Posterior cingulate gyrus (tissue), 11 donors: ENCODE measurements around the gene PURB.
"Not testable (repeated sequence)": the region's sequence is repeated elsewhere in the genome, so short reads cannot be mapped to it uniquely, and the experiment has no call there.

Experiments used
- DNase-seq, 10 donors: peaks; one replicate each; pipeline versions ENCODE4 v3.0.0 to v3.0.0-alpha.2; 2020 to 2021; ENCODE audit warnings: mixed read lengths in 3 of 10
- intact Hi-C: fragments of 100-400 bp; cut with DNase I; formaldehyde crosslinking; loops from one replicate; pipeline ENCODE4 v1.15.1; 2023

Gene PURB

DNA sequence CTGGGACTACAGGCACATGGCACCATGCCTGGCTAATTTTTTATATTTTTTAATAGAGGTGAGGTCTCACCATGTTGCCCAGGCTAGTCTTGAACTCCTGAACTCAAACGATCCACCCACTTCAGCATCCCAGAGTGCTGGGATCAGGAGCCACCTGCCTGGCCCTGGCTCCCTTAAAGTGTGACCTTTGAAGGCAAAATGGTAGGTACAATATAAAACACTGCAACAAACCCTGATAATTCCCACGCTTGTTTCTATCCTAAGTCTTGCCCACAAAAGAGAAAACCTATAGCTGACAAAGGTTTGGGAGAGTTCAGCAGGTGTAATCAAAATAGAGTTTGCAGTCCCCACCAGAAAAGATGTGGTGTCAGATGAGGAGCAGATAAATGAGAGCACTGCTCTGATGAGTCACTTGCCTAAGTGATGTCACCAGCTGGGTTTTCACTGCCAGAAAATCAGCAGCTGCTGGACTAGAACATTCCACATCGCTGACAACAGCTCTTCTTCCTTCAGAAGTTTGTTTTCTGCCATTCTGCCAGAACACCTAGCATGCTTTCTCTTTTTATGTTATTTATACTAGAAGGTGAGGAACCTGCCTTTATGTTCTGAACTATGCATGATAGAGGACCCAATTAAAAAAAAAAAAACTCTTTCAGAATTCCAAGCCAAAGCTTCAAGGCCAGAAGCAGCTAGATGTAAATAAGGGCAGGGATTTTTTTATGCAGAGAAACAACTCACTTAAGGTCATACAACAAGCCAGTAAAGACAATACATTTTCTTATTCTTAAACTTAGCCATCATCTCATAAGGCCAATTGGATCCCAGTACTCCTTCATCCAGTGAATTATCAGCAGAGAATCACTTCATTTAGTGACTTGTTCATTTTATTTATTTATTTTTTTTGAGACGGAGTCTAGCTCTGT, 18.0 kb downstream of the PURB start:
- intact Hi-C loops: no loop called here
- DNase-seq: peak in 1 of 10 donors; percentile 33

DNA sequence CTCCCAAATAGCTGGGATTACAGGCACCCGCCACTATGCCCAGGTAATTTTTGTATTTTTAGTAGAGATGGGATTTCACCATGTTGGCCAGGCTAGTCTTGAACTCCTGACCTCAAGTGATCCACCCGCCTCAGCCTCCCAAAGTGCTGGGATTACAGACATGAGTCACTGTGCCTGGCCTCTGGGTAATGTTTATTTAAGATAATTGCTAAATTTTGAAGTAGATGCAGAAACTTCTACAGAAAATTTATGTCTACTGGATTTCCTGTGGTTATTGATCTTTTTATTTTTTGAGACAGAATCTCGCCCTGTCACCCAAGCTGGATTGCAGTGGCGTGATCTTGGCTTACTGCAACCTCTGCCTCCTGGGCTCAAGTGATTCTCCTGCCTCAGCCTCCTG, 23.4 kb downstream of the PURB start:
- DNase-seq, intact Hi-C loops: not testable (repeated sequence)

DNA sequence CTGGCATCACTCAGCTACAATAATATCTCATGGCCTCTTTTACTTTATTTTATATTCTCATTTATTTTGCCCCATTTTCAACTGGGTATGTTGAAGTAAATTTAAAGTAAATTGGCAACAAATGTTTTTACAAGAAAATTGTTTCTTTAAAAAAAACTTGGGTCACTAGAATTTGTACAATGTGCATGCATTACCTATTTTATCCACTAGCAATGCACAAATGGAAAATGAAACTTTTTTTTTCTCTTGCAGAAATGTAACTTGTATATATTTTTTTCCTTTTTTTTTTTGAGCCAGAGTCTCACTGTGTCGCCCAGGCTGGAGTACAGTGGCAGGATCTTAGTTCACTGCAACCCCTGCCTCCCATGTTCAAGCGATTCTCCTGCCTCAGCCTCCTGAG, 27.2 kb downstream of the PURB start:
- intact Hi-C loops: loop anchor here (5.0 to 10.0 kb wide), 2 partner anchors 127 to 279 kb away; no protein-coding TSS in a partner anchor

DNA sequence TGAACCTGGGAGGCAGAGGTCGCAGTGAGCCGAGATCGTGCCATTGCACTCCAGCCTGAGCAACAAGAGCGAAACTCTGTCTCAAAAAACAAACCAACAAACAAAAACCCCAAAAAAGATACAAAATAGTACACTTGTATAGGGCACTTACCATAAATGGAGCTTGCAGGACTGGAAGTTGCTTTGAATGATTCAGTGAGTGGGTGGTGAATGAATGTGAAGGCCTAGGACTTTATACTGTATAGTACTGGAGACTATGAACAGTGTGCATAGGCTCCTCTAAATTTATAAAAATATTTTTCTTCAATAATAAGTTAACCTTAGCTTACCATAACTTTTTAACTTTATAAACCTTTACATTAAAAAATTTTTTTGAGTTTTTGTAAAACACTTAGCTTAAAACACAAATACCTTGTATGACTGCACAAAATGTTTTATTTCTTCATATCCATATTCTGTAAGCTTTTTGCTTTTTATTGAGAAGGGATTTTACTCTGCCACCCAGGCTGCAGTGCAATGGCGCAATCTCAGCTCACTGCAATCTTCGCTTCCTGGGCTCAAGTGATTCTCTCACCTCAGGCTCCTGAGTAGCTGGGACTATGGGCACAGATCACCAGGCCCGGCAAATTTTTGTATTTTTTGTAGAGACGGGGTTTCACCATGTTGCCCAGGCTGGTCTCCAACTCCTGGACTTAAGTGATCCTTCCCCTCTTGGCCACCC, 30.5 kb downstream of the PURB start:
- intact Hi-C loops: loop anchor here (5.0 to 10.0 kb wide), 2 partner anchors 130 to 282 kb away; no protein-coding TSS in a partner anchor
- DNase-seq: no peak

More for the DNA sequence above, 27.2 kb downstream of the PURB start:
- no peak for DNase-seq

DNA sequence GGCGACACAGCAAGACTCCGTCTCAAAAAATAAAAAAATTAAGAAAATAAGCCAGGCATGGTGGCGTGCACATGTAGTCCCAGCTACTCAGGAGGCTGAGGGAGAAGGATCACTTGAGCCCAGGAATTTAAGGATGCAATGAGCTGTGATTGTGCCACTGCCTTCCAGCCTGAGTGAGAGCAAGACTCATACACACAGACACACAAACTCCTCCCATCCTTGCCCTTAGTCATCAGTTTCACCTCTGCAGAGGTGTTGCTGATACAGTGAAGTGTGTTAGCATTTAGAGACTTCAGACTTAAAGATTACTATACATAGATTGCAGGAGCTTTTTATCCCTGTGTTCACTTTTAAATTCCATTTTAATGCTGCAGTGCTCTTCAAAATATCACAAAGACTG, 31.9 kb downstream of the PURB start:
- no peak for DNase-seq
- intact Hi-C loops: loop anchor here (10.0 kb wide), 1 partner anchor 131 kb away; no protein-coding TSS in a partner anchor

DNA sequence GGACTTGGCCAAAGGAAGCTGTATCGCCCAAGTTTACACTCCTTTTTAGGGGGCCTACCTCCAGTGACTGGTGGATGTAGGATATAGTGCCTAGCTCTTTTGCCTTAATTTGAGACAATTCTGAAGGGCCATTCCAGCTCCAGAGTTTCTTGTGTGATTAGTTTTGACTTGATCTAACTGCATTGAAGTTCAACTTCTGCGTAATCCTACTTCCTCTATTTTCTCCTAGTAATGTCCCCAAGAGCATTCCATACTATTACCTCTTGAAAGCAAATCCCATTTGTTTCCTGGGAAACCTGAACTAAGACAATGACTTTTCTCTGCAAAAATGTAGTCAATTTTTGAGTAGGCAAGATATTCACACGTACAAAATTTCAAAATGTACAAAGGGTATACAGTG, 32.7 kb downstream of the PURB start:
- intact Hi-C loops: loop anchor here (10.0 kb wide), 1 partner anchor 132 kb away; no protein-coding TSS in a partner anchor
- DNase-seq: no peak

DNA sequence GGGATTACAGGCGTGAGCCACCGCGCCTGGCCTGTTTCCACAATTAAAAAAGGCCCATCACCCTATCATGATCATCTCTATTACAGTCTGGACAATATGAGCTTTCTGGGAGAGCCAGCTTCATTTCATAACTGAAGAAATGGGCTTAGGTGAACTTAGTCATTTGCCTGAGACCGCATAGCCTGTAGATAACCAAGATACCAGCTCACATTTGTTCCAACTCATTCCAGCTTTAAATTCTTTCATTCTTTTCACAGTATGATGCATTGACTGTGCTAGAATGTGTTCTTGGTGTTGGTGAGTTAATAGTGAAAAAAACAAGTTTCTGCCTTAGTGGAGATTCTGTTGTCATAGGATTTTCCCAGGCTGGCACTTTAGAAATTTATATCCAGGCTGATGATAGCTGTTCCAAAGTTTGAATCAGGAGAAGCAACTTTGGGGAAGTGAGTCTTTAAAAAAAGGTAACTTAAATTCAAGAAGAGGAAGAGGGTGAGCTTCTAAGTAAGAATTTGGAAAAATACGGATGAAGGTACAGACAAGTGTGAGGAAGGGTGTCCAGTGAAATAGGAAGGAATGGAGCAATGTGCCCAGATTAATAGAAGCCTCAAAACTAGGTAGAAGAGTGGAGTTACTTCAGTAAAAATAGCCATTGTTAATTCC, 35.3 kb downstream of the PURB start:
- intact Hi-C loops: loop anchor here (2.0 to 10.0 kb wide), 5 partner anchors 53 to 263 kb away; partner anchors contain the start of genes OGDH, PPIA and ZMIZ2
- DNase-seq: no peak

DNA sequence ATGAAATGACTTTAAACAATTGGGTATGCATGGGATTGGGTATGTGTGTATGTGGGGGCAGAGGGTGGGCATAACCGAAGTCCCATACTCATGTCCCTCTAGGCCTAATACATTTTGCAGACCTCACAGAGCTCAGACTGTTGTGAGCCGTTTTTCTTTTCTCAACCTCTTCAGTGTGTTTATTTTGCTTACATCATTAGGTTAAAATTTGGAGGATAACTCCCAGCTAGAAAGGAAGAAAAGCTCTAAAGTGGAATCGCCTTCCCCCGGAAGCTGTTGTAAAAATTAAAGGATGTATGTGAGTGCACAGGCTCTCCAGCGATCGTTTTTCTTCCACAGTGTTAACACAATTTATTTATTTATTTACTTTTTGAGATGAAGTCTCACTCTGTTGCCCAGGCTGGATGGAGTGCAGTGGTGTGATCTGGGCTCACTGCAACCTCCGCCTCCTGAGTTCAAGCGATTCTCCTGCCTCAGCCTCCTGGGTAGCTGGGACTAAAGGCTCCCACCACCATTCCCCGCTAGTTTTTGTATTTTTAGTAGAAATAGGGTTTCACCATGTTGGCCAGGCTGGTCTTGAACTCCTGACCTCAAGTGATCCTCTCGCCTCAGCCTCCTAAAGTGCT, 36.0 kb downstream of the PURB start:
- DNase-seq: no peak
- intact Hi-C loops: loop anchor here (2.0 to 5.0 kb wide), 4 partner anchors 53 to 262 kb away; partner anchors contain the start of genes OGDH, PPIA and ZMIZ2

DNA sequence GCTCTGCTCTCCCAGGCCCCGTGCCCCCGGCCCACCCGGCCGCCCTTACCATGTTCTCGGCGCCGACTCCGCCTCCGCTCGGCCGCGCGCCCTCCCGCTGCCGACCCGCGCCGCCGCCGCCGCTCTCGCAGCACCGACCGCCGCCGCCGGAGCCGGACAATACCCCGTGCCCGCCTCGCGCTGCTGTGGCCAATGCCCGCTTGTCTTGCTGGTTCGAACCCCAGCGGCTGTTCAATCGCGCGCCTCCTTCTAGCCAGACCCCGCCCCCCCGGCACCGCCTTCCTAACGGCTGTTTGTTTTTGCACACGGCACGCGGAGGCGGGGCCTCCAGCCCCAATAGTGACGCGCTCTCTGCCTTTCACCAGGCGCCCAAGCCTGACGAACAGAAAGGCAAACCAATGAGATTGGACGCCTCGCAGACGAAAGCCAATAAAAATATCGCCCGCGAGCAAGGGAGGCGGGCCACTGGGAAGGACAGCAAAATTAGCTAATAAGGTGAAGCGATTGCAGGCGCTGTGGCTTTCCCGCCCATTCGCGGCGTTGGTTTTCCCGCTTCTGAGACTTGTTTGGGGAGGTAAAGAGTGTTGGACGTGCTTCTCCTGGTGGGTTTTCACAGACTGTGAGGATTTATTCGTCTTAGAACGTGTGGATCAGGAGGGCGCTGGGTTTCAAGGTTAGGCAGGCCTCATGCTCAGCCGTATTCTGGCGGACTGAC, 37.3 kb downstream of the PURB start, which contains the start of gene H2AZ2:
TSS of gene H2AZ2 (minus strand) at position 168 of the 715 bp plus-strand sequence. CDS start at position 52, 116 bp downstream.
- peak; percentile 99 to 100 (median 100) for DNase-seq
- intact Hi-C loops: loop anchor here (2.0 to 5.0 kb wide), 4 partner anchors 51 to 261 kb away; partner anchors contain the start of genes OGDH, PPIA and ZMIZ2

DNA sequence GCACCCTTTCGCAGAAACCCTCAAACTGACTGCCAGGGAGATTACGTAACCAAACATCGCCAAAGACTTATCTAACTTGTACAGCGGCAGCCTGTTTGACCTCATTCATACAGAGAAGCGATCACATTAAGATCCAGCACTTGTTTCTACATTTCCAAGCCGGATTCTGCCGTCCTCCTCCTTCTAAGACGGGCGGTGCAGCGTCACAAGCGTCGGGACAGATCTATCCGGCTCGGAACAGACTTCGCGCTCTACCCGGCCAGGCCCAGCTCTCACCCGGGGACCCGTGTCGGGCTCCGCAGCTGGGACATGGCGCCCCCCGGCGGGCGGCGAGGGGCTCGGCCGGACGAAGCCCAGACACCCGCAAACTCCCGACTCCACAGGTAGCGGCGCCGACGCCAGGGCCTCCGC, 37.8 kb downstream of the PURB start:
- intact Hi-C loops: loop anchor here (5.0 kb wide), 3 partner anchors 100 to 260 kb away; partner anchors contain the start of genes OGDH and ZMIZ2

DNA sequence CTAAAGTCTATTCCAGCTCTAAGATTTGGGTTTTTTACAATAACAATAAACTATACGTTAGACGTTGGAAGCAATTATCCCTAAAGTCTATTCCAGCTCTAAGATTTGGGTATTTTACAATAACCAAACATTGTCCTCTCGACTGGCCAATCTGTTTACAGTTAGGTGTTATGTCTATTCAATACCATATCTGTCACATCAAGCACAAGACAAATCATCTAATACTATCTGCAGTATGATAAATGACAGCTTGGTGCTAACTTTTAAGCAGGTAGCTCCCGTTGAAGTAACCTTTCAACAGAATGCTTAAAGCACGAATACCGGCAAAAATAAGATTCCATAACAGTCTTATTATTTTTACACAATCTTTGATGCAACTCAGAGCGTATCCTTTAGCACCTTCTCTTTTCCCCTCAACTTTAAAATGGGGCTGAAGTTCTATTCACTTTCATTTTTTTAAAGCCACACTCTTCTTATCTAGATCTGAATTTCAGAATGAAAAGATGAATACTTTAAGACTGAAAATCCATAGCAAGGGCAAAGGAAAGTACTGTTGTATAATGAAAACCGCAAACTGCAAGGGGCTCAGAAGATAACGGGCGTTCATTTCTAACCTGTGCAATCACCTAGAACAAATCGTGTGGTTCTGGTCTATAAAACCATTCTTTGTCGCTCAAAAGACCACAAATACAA, 38.4 kb downstream of the PURB start:
- intact Hi-C loops: loop anchor here (5.0 kb wide), 3 partner anchors 100 to 260 kb away; partner anchors contain the start of genes OGDH and ZMIZ2
- no peak for DNase-seq

More for the DNA sequence above, 37.8 kb downstream of the PURB start:
- peak; percentile 73 to 98 (median 81) for DNase-seq

DNA sequence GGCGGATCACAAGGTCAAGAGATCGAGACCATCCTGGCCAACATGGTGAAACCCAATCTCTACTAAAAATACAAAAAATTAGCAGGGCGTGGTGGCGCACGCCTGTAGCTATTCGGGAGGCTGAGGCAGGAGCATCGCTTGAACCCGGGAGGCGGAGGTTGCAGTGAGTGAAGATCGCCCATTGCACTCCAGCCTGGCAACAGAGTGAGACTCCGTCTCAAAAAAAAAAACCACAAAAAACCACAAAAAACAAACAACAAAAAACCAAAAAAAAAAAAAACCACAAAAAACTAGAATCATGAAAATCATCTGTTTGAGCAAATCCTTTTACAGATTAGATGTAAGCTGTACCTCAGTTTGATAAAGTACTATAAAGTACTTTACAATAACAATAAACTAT, 38.9 kb downstream of the PURB start:
- intact Hi-C loops: loop anchor here (5.0 kb wide), 3 partner anchors 99 to 259 kb away; partner anchors contain the start of genes OGDH and ZMIZ2
- DNase-seq: not testable (repeated sequence)

DNA sequence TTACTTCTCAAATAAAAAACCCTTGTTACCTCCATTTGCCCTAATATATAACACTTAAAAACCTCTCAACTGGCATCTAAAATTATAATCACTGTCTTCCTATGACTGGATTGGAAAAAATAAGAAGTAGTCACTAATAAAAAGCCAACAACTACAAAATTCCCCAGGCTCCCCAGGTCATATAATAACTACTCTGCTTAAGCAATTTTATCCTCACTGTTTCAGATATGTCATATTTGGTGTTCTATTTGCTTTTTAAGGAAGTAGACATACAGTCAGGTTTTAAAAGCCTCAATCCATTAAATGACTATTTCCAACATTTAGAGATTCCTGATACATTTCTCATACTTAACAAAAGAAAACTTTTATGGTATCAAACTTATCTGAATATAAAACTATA, 39.9 kb downstream of the PURB start:
- intact Hi-C loops: loop anchor here (5.0 kb wide), 3 partner anchors 98 to 258 kb away; partner anchors contain the start of genes OGDH and ZMIZ2
- no peak for DNase-seq

DNA sequence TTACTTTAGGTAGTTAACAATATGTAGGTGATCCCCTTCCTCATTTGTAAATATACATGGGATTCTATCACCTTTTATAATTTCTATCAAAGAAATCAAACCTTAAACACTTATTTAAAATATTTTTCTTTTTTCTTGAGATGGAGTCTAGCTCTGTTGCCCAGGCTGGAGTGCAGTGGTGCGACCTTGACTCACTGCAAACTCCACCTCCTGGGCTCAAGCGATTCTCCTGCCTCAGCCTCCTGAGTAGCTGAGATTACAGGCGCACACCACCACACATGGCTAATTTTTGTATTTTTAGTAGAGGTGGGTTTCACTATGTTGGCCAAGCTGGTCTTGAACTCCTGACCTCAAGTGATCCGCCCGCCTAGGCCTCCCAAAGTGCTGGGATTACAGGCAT, 41.9 kb downstream of the PURB start:
- intact Hi-C loops, DNase-seq: not testable (repeated sequence)

DNA sequence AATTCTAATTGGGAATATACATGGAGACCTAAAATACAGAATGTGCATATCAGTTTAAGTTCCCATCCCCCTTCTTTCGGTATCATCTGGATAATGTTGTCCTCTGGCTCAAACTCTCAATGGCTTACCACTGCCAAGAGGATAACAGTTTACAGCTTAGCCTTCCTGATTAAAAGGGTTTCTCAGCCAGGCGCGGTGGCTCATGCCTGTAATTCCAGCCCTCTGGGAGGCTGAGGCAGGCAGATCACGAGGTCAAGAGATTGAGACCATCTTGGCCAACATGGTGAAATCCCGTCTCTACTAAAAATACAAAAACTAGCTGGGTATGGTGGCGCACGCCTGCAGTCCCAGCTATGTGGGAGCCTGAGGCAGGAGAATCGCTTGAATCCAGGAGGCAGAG, 42.7 kb downstream of the PURB start:
- intact Hi-C loops: not testable (repeated sequence)

DNA sequence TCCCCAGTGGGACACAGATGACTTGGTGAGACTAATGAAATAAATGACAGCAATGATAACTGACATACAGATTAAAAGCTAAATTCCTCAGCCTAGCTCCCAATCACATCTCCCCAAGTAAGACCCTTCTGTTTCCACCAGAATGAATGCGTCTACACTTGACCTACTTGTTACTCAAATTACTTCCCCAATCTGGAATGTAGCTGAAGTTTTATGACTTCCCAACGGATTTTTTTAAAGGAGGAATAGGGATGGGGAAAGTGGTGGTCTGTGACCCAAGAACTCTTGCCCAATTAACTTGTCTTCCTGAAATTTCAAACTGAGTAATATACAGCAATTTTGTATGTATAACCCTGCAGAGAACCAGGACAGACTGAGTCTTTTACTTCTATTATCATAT, 46.6 kb downstream of the PURB start:
- DNase-seq: no peak
- intact Hi-C loops: no loop called here

More for the DNA sequence above, 42.7 kb downstream of the PURB start:
- DNase-seq: not testable (repeated sequence)

DNA sequence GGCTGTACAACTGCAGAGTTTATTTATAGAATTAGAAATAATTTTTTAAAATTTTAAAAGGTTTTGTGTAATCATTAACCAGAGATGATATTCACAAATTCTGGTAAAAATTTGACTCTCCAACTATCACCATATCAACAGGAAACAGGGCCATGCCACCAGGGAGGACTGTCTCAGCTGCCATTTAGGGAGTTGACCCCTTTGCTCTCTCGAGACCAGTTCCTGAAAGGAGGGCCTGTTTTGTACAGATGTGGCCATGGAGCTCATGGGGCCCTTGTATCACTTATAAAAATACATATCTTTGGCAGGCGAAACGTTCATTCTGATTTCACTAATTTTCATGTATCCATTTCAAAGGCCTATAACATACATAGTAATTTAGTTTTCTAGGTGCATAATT, 57.8 kb downstream of the PURB start:
- intact Hi-C loops: no loop called here

More for the DNA sequence above, 57.8 kb downstream of the PURB start:
- no peak for DNase-seq
